Epithelial cell of proximal tubule (primary cell): ENCODE data around the gene FZD7. TPM values are rescaled to one million over a fixed set of nuclear protein-coding genes. Genes with fewer than 3 reads are reported as not detected.

ENCODE experiments used
- DNase-seq: peaks from one replicate; pipeline ENCODE4 v3.0.0-alpha.2; 2011; ENCODE audit warnings: low read depth
- H3K4me3 ChIP-seq: 2 replicates; pipeline ENCODE4 v1.5.1; 2011; ENCODE audit warnings: low read depth, mild to moderate bottlenecking, low read length
- CTCF ChIP-seq: conservative IDR thresholded peaks from 2 replicates; pipeline ENCODE4 v1.5.1; 2012; ENCODE audit warnings: low read depth, mild to moderate bottlenecking, low read length
- total RNA-seq: library from RNA; depleted of rRNA; stranded (reverse); fragments of >200 nt; gene quantifications from 2 replicates; pipeline ENCODE4 v1.2.3, GENCODE V29; 2015

The FZD7 gene
- total RNA-seq, 1 donor from 2014 or later = 34.8 TPM

- no peak for DNase-seq
- no peak overlapping the region for H3K4me3 ChIP-seq
- no peak for TF ChIP-seq CTCF
Observed at GRCh38 chr2:202051499-202052161, 18.0 kb downstream of the FZD7 start.

GRCh38 chr2:202052235-202052634 lies 18.6 kb downstream of the FZD7 start:
- TF ChIP-seq CTCF = no peak
- no peak for DNase-seq
- H3K4me3 ChIP-seq = no peak overlapping the region

GRCh38 chr2:202054679-202055078 lies 21.0 kb downstream of the FZD7 start:
- H3K4me3 ChIP-seq = no peak overlapping the region
- no peak for TF ChIP-seq CTCF
- no peak for DNase-seq

GRCh38 chr2:202056611-202057010 lies 23.0 kb downstream of the FZD7 start:
- TF ChIP-seq CTCF = peak; percentile 64
- DNase-seq = no peak
- no peak overlapping the region for H3K4me3 ChIP-seq

- peak; percentile 42 for TF ChIP-seq CTCF
- no peak for DNase-seq
- H3K4me3 ChIP-seq = no peak overlapping the region
Observed at GRCh38 chr2:202060218-202060617, 26.6 kb downstream of the FZD7 start.

GRCh38 chr2:202061695-202062094 lies 28.0 kb downstream of the FZD7 start:
- no peak overlapping the region for H3K4me3 ChIP-seq
- no peak for DNase-seq
- TF ChIP-seq CTCF = no peak
